HG02943 (cell line): ENCODE data around the gene MCCC1.
"Not testable (repeated sequence)": the region's sequence is repeated elsewhere in the genome, so short reads cannot be mapped to it uniquely, and the experiment has no call there.

Experiments
- ATAC-seq: cut with Tn5 transposase; IDR thresholded peaks from one replicate; pipeline ENCODE4 v1.9.1; 2021; ENCODE audit warnings: mild to moderate bottlenecking, low read depth, moderate library complexity; ENCODE audit not compliant: unreplicated experiment

Gene MCCC1

DNA sequence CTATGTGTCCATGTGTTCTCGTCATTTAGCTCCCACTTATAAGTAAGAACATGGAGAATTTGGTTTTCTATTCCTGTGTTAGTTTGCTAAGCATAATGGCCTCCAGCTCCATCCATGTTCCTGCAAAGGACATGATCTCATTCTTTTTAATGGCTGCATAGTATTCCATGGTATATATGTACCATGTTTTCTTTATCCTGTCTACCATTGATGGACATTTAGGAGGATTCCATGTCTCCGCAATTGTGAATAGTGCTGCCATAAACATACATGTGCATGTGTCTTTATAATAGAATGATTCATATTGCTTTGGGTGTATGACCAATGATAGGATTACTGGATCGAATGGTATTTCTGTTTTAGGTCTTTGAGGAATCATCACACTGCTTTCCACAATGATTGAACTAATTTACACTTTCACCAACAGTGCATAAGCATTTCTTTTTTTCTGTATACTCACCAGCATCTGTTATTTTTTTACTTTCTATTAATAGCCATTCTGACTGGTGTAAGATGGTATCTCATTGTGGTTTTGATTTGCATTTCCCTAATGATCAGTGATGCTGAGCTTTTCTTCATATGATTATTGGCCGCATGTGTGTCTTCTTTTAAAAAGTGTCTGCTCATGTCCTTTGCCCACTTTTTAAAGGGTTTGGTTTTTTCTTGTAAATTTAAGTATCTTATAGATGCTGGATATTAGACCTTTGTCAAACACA lies 105.7 kb downstream of the MCCC1 start:
- not testable (repeated sequence) for ATAC-seq

DNA sequence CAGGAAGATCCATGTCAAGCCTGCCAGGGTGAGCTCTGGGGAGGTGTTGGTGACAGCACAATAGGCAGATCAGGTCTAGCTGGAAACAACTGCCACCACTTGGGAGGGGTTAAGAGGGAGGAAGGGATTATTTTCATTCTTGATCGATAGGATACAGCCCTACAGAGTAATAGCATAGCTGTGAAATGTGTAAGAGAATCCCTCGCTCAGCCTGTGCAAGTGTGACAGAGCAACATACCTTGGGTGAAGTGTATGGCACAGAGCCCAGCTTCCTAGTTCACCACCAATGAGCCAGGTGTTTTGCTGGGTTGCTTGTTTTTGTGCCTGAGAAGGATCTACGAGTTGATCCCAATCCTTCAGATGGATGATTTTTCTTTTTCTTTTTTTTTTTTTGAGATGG lies 109.7 kb downstream of the MCCC1 start:
- ATAC-seq = no peak

DNA sequence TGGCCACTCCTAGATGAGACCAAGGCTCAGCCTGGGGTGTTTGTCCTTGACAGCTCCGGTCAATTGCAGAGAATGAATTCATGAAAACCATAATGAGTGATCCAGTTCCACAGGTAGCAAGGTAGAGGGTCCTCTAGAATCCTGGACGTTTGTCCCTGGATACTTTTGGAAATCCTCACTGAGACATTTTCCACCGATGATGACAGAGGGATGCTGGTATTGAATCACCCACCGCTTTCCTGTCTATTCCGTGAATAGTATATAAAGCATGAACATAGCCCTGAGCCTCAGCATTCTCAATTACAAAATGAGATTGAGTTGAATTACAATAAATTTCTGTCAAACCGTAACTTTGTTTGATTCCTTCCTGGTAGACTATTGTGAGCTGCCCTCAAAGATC lies 113.3 kb downstream of the MCCC1 start:
- no peak for ATAC-seq

DNA sequence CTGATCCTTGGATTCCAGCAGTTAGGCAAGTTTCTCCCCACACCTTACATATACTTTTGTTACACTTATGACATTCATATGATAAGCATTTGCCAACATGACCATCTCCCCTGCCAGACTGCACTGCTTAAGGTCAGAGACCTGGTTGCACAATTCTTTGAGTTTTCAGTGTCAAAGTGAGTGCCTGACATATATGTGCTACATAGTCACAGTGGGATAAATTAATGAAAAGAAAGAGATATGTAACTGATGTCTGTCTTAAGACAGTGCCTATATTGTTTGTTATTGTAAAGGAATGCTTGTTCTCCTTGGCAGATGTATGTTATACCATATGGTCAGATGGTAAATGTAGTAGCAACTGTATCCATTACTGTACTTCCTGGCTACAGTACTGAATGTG lies 115.4 kb downstream of the MCCC1 start:
- ATAC-seq = no peak

DNA sequence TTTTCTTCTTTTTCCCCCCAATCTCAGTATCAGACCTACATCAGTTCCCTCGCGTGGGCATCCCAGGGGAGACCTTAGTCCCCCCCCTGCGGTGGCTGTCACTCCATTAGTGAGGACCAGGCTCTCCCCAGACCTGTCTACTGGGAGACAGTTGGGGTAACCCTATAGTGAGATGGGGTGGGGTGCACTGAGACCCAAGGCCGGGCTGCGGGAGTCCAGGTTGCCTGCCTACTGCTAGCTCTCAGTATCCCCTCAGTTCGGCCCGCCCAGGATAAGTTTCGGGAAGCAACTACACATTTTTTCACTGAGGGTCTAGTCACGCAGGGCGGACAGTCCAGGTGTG lies 118.3 kb downstream of the MCCC1 start:
- ATAC-seq = no peak

DNA sequence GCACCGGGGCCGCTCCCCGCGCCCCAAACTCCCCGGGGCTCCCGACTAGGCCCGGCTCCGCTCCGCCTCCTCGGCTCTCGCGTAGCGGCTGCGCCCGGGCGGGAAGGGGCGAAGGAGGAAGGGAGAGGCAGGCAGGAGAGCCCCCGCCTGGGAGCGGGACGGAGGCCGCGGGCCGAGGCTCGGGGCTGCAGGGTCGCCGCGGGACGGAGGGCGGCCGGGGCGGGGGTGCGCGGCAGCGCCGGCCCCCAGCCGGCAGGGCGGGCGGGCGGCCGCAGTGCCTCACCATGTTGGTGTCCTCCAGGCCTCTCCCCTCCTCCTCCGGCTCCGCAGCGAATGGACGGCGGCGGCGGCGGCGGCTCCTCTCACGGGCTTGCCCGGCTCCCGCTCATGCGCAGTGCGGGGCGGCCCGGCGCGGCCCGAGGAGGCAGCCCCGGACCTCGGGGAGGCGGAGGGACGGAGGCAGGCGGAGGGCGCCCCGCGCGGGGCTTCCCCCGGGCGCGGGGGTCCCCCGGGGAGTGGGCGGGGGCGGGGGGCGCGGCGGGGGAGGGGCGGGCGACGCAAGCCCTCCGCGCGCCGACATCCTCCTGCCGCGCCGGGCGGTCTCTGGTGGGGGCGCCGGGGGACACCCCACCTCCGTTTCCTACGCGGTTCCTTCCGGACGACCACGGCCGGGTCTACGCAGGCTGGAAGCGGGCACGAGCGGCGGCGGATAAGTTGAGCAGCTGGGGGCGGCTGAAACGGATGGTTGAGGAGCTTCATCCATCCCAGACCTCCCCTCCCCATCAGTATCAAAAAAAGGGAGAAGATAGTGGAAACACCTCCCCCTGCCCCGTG lies 118.9 kb downstream of the MCCC1 start, which contains the start of gene DCUN1D1:
DCUN1D1 (minus strand) TSS at position 335 of the 834 bp plus-strand sequence; CDS start at position 286, 49 bp downstream.
- ATAC-seq = peak; percentile 83

DNA sequence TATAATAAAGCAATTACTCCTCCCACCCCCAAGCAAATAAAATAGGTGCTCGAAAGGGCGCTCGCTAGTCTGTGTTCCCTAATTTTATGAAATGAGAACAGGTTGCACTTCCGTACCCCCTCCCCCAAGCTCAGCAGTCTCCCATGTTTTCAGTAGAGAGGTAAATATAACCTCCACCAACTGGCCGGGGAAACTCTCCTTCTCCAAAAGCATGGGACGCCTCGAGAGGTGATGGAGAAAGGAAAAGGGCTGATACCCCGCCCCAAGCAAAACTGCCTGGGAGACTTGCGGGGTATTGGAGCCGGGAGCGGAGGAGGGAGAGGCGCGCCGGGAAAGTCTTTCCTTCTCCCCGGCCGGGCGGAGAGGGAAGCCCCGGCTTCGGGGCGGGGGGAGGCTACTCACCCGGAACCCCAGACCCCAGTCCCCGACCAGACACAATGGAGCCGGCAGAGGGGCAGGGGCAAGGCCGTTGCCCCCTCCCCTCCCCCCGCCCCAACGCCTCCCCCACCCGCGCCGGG lies 119.6 kb downstream of the MCCC1 start:
- ATAC-seq = peak; percentile 12

DNA sequence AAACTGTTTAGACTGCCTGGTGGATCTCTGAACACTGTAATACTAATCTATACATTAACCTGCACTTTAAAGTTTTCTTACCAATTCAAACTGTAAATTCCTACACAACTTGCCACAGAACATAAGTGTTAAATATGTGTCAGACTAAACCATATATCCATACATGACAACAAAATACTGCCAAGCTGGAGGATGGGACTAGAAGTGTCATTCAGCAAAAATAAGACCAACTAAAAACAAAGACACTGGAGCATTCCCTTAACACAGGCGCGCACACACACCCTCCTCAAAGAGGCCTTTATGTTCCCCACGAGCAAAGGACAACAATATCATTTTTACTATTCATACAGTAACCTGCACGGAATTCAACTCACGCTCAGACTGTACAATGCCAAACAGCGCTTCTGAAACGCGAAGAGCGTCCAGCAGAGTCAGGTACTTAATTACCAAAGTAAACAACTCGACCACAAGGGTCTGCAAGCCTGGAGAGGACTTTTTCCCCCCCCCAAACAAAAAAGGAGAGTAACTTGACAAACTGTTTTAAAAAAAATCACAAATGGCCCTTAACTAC lies 120.1 kb downstream of the MCCC1 start:
- no peak for ATAC-seq

DNA sequence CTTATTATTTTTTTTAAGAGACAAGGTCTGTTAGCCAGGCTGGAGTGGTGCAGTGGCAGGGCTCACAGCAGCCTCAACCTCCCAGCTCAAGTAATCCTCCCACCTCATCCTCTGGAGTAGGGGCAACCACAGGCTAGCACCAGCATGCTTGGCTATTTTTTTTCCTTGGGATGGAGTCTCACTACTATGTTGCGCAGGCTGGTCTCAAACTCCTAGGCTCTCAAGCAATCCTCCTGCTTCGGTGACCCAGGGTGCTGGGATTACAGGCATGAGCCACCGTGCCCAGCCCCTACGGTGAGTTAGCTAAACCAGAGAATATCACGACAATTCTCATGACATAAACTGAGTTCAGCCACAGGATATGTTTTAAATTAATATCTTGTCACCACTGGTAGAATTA lies 120.9 kb downstream of the MCCC1 start:
- ATAC-seq = no peak

DNA sequence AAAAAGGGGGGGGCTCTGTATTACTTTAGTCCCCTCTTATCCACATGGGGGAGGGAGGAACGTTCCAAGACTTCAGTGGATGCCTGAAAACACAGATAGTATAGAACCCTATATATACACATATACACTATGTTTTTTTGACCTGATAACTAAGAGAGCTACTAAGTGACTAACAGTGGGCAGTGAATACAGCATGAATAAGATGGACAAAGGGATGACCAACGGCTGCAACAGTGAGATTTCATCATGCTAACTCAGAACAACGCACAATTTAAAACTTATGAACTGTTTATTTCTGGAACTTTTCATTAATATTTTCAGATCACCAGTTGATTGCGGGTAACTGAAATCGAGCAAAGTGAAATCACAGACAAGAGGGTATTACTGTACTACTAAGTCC lies 126.2 kb downstream of the MCCC1 start:
- ATAC-seq = no peak

DNA sequence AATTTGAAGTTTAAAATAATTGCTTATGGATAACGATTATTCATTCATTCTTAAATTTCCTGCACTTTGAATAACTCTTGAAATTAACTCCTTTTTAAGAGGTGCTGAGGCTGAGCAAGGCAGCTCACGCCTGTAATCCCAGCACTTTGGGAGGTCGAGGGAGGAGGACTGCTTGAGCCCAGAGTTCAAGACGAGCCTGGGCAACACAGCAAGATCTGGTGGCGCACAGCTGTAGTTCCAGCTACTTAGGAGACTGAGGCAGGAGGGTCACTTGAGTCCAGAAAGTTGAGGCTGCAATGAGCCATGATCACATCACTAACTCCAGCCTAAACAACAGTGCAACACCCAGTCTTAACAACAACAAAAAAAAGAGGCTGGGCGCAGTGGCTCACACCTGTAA lies 126.9 kb downstream of the MCCC1 start:
- ATAC-seq = no peak

DNA sequence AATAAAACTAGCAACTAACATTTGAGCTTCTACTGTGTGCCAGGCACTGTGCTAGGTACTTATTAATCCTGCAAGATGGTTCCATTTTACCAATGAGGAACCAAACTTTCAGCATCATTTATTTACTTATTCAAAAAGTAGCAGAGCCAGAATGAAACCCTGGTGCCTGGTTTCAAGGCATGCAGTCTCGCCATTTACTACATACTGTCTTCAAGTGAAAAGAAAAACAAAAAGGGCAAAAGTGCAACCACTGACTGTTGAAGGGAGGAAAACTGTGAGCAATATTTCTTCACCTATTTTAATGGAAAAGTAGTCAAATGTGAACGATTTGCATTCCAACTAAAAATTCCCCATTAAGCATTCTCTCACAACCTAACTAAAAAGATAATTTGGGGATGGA lies 127.7 kb downstream of the MCCC1 start:
- ATAC-seq = no peak

DNA sequence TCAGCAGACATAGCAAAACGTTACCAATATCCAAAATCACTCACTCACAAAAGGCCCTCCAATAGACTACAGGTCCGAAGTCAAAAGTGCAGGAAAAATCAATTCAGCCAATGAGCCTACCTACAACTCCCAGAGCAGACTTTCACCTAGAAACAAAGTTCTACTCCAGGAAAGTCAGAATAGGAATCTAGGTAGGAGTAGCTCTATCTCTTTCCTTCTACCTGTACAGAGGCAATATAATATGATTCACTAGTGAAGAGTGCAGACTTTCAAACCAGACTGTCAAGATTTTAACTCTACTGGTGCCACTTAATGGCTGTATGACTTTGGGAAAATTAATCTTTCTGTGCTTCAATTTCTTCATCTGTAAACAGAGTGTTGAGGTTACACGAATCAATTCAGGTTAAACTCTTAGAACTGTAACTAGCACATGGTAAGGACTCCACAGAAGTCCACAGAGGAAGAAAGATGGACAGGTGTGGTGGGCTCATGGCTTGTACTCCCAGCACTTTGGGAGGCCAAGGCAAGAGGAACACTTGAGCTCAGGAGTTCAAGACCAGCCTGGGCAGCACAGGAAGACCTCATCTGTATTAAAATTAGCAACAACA lies 128.4 kb downstream of the MCCC1 start:
- no peak for ATAC-seq

DNA sequence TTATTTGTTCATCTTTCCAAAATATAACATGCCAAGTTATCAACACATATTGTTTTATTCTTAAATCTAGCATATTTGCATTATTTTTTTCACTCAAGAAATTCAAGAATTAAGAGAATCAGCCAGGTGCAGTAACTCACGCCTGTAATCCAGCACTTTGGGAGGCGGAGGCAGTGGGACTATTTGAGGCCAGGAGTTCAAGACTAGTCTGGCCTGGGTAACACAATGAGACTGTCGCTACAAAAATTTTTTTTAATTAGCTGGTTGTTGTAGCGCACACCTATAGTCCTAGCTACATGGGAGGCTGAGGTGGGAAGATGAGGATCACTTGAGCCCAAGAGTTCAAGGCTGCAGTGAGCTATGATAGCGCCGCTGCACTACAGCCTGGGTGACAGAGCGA lies 129.4 kb downstream of the MCCC1 start:
- no peak for ATAC-seq

DNA sequence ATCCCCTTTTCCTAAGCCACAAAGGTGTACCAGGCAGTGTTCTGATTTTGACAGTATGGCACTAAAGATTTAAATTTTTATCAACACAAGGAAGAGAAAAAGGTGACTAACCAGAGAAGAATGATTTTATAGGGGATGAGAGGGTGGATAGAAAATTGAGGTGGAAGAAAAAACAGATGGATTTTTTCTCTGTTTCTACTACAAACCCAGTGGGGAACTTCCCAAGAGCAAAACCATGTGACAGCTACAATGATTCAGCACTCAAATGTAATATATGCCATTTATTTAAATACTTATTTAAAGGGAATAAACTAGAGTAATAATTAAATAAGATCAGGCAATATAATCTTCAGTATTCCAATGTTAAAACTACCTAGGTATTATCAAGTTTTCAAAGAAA lies 130.0 kb downstream of the MCCC1 start:
- ATAC-seq = no peak

DNA sequence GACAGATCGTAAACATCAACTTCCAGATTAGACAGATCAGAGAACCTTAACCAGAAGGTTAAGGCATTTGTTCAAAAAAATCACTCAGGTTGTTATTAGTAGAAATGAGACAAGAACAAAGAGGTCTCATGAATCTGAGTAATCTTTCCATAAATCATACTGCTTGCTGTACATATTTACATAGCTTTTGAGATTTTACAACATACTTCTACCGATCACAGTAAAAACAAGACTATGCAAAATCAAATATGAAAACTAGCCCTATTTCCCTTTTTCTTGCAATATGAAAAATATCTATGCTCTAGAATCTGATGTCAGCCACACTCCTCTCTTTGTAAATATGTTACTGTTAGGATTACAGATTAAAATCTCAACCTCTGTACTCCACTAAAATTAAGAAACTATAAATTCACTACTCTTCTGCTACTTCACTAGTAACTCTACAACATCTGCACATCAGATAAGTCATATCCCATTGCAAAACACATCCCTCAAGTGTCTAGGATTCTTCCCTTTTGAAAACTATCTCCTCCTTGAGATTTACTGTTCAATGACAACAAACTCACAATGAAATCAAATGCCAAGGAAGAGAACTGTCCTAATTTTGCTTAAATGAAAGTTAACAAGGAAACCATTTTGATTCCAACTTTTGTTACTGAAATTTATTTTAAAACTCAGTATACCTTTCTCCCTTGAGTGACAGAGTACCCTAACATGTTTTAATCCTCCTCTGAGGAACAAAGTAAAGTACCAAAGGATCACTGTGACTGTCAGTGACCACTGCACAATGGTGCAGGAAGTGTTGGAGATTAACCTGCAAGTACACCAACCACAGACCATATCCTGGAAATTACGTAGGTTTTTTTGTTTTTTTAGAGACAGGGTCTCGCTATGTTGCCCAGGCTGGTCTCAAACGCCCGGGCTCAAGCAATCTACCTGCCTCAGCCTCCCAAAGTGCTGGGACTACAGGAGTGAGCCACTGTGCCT lies 131.8 kb downstream of the MCCC1 start:
- no peak for ATAC-seq

DNA sequence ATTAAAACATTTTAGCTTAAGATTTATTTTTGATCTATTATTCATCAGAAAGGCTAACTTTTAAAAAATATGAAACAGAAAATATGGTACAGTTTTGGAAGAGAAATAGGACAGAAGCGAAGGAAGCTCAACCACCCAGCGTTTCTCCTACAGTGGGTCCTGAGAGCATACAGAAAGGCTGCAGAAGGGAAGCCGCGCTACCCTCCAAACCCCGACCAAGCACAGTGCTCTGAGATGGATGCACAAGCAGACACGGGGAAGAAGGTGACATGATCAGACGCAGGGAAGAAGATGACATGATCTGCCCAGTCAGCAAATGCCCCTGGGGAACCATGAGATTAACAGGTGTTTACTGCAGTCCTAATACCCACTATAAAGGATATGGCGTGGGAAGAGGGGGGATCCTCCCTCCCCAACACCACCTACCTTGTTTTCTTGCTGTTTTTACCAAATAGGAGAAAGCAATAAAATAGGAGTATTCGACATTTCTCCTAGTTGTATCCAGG lies 133.4 kb downstream of the MCCC1 start:
- no peak for ATAC-seq
